Right lobe of liver (tissue), 6 donors: ENCODE measurements around the gene ARHGAP22. TPM values are rescaled to one million over a fixed set of nuclear protein-coding genes. Genes with fewer than 3 reads are reported as not detected.

Experiments
- ATAC-seq, 4 donors: fragments of 200-7000 bp; cut with Tn5 transposase; one replicate each; pipeline ENCODE4 v1.9.1; 2020; ENCODE audit warnings: mild to moderate bottlenecking in 4 of 4, moderate library complexity in 4 of 4
- DNase-seq, 3 donors: peaks; one replicate each; pipeline ENCODE4 v3.0.0-alpha.2; 2020
- H3K27ac ChIP-seq, 3 donors: fragments of 200-600 bp; one replicate each; pipeline ENCODE4 v1.8.0; 2022
- H3K27me3 ChIP-seq, 2 donors: fragments of 200-600 bp; one replicate each; pipeline ENCODE4 v1.8.0; 2022
- H3K36me3 ChIP-seq, 4 donors: fragments of 200-600 bp; sonication (generic) in 1 of 4; one replicate each; pipeline versions ENCODE4 v1.5.1 to v1.8.0; 2017 to 2022; ENCODE audit warnings: control low read depth in 1 of 4
- H3K4me1 ChIP-seq, 4 donors: fragments of 200-600 bp; sonication (generic) in 1 of 4; one replicate each; pipeline versions ENCODE4 v1.5.1 to v1.8.0; 2017 to 2022; ENCODE audit warnings: control low read depth in 1 of 4
- H3K4me3 ChIP-seq, 3 donors: fragments of 200-600 bp; one replicate each; pipeline ENCODE4 v1.8.0; 2022
- H3K9me3 ChIP-seq, 4 donors: fragments of 200-600 bp; sonication (generic) in 1 of 4; one replicate each; pipeline versions ENCODE4 v1.5.1 to v1.8.0; 2017 to 2022; ENCODE audit warnings: control low read depth in 1 of 4
- CTCF ChIP-seq, 4 donors: fragments of 200-600 bp in 3 of 4; fragments of 450-650 bp in 1 of 4; IDR thresholded peaks; one replicate each; pipeline versions ENCODE4 v1.5.1 to v1.8.0; 2016 to 2022; ENCODE audit warnings: antibody characterized with exemption in 4 of 4, mild to moderate bottlenecking in 2 of 4
- POLR2A ChIP-seq: fragments of 450-650 bp; IDR thresholded peaks from one replicate; pipeline ENCODE4 v1.6.1; 2017; ENCODE audit warnings: antibody characterized with exemption, mild to moderate bottlenecking
- WGBS: methylation state at CpG from one replicate; pipeline ENCODE4 v1.1.6; 2018; ENCODE audit warnings: low coverage, low lambda C conversion rate; ENCODE audit not compliant: insufficient coverage; ENCODE audit errors: missing lambda C conversion rate; 5-methylcytosine and 5-hydroxymethylcytosine counted together
- intact Hi-C, 2 donors: fragments of 100-400 bp; cut with DNase I; formaldehyde crosslinking; loops; one replicate each; pipeline versions ENCODE4 v1.11.2 to v1.14.1; 2022
- total RNA-seq, 6 experiments: library from RNA; depleted of rRNA in 2 of 6; stranded (reverse); fragments of >200 nt in 2 of 6; fragmentation: NEBNext Ultra II Directional in 3 of 6; extraction: Animal tissue kit (Norgen Biotek cat#: 25700) in 3 of 6; gene quantifications; one replicate each; pipeline versions ENCODE4 v1.1.0 to v1.2.4, GENCODE V29; 2016 to 2023
- donor health status: DM: no; HTN: yes; CAD: no.
- donor health status: DM: no; HTN: no; CAD: no.
- donor health status: DM: no; HTN: no; CAD: no.
- donor health status: DM: no; HTN: yes; CAD: no.
- donor health status: DM: no; HTN: yes; CAD: no.

ARHGAP22 gene
- total RNA-seq, 6 experiments from 2014 or later, result 0.22 to 3.6 (median 0.64) TPM

GRCh38 chr10:48533540-48533939, 71.3 kb downstream of the ARHGAP22 start:
- Histone ChIP-seq H3K27ac (no peak overlapping the region), H3K36me3 (no peaks in the 10 kb centered on the region), H3K9me3 (no peaks in the 10 kb centered on the region), H3K4me3 (no peak overlapping the region), H3K27me3 (no peaks in the 10 kb centered on the region), H3K4me1 (no peaks in the 10 kb centered on the region)
- DNase-seq (peak in 1 of 3 donors; percentile 3), ATAC-seq (no peak)
- intact Hi-C loops, result no loop called here
- WGBS, result 79% methylated on average over 3 of the region's 3 CpGs
- no peak for TF ChIP-seq CTCF (IDR thresholded peaks at IDR 0.05)

GRCh38 chr10:48531486-48531885, 73.4 kb downstream of the ARHGAP22 start:
- Histone ChIP-seq H3K9me3 (no peaks in the 10 kb centered on the region), H3K4me1 (no peaks in the 10 kb centered on the region), H3K36me3 (no peaks in the 10 kb centered on the region), H3K27me3 (no peaks in the 10 kb centered on the region), H3K27ac (no peak overlapping the region), H3K4me3 (no peak overlapping the region)
- 55% methylated on average over 5 of the region's 5 CpGs for WGBS
- ATAC-seq (no peak), DNase-seq (no peak)
- TF ChIP-seq POLR2A (no peak), CTCF (IDR thresholded peaks at IDR 0.05) (no peak)
- intact Hi-C loops, result no loop called here

- WGBS, result no CpG with 5 or more reads among the region's 2 CpGs
- intact Hi-C loops, result no loop called here
- Histone ChIP-seq H3K27me3 (no peaks in the 10 kb centered on the region), H3K36me3 (no peaks in the 10 kb centered on the region), H3K4me3 (no peak overlapping the region), H3K4me1 (no peaks in the 10 kb centered on the region), H3K9me3 (no peaks in the 10 kb centered on the region), H3K27ac (no peak overlapping the region)
- DNase-seq (peak in 1 of 3 donors; percentile 4), ATAC-seq (no peak)
- TF ChIP-seq POLR2A (no peak), CTCF (IDR thresholded peaks at IDR 0.05) (no peak)
Measured at GRCh38 chr10:48529331-48529730, 75.5 kb downstream of the ARHGAP22 start.

GRCh38 chr10:48527756-48528155, 77.1 kb downstream of the ARHGAP22 start:
- no peaks in the 10 kb centered on the region for H3K36me3 ChIP-seq
- no peak overlapping the region for H3K27ac ChIP-seq
- H3K4me1 ChIP-seq, result peaks cover 0 to 10% (median 0%) of the 10 kb centered on the region in 4 donors
- no peak for ATAC-seq
- TF ChIP-seq CTCF (IDR thresholded peaks at IDR 0.05) (no peak), POLR2A (no peak)
- no CpG with 5 or more reads among the region's 1 CpG for WGBS
- intact Hi-C loops, result no loop called here
- peaks cover 0 to 8% of the 10 kb centered on the region in 2 donors for H3K27me3 ChIP-seq
- H3K4me3 ChIP-seq, result no peak overlapping the region
- no peaks in the 10 kb centered on the region for H3K9me3 ChIP-seq
- DNase-seq, result peak in 1 of 3 donors; percentile 24
